ENCODE results near the gene GRAMD1A. TPM values are rescaled to one million over a fixed set of nuclear protein-coding genes. Genes with fewer than 3 reads are reported as not detected.

GRAMD1A gene
- total and polyA plus RNA-seq, 2 of the 8 experiments (the other 6 are each of a cell fraction or from before 2014, with no cell fraction given): 113 to 154 TPM

DNA sequence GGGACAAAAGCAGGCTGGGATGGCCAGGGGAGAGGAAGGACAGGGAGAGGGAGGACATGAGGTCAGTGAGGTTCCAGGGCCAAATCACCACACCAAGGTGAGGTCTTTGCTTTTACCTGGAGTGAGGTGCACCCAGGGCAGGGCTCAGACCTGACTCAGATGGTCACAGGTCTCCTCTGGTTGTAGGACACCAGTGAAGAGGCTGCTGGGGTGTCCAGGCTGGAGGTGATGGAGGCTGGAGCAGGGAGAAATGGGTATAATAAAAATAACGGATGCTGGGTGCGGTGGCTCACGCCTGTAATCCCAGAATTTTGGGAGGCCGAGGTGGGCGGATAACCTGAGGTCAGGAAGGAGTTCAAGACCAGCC lies 6.9 kb downstream of the GRAMD1A start (continued):
- TF ChIP-seq, protein P1, sequence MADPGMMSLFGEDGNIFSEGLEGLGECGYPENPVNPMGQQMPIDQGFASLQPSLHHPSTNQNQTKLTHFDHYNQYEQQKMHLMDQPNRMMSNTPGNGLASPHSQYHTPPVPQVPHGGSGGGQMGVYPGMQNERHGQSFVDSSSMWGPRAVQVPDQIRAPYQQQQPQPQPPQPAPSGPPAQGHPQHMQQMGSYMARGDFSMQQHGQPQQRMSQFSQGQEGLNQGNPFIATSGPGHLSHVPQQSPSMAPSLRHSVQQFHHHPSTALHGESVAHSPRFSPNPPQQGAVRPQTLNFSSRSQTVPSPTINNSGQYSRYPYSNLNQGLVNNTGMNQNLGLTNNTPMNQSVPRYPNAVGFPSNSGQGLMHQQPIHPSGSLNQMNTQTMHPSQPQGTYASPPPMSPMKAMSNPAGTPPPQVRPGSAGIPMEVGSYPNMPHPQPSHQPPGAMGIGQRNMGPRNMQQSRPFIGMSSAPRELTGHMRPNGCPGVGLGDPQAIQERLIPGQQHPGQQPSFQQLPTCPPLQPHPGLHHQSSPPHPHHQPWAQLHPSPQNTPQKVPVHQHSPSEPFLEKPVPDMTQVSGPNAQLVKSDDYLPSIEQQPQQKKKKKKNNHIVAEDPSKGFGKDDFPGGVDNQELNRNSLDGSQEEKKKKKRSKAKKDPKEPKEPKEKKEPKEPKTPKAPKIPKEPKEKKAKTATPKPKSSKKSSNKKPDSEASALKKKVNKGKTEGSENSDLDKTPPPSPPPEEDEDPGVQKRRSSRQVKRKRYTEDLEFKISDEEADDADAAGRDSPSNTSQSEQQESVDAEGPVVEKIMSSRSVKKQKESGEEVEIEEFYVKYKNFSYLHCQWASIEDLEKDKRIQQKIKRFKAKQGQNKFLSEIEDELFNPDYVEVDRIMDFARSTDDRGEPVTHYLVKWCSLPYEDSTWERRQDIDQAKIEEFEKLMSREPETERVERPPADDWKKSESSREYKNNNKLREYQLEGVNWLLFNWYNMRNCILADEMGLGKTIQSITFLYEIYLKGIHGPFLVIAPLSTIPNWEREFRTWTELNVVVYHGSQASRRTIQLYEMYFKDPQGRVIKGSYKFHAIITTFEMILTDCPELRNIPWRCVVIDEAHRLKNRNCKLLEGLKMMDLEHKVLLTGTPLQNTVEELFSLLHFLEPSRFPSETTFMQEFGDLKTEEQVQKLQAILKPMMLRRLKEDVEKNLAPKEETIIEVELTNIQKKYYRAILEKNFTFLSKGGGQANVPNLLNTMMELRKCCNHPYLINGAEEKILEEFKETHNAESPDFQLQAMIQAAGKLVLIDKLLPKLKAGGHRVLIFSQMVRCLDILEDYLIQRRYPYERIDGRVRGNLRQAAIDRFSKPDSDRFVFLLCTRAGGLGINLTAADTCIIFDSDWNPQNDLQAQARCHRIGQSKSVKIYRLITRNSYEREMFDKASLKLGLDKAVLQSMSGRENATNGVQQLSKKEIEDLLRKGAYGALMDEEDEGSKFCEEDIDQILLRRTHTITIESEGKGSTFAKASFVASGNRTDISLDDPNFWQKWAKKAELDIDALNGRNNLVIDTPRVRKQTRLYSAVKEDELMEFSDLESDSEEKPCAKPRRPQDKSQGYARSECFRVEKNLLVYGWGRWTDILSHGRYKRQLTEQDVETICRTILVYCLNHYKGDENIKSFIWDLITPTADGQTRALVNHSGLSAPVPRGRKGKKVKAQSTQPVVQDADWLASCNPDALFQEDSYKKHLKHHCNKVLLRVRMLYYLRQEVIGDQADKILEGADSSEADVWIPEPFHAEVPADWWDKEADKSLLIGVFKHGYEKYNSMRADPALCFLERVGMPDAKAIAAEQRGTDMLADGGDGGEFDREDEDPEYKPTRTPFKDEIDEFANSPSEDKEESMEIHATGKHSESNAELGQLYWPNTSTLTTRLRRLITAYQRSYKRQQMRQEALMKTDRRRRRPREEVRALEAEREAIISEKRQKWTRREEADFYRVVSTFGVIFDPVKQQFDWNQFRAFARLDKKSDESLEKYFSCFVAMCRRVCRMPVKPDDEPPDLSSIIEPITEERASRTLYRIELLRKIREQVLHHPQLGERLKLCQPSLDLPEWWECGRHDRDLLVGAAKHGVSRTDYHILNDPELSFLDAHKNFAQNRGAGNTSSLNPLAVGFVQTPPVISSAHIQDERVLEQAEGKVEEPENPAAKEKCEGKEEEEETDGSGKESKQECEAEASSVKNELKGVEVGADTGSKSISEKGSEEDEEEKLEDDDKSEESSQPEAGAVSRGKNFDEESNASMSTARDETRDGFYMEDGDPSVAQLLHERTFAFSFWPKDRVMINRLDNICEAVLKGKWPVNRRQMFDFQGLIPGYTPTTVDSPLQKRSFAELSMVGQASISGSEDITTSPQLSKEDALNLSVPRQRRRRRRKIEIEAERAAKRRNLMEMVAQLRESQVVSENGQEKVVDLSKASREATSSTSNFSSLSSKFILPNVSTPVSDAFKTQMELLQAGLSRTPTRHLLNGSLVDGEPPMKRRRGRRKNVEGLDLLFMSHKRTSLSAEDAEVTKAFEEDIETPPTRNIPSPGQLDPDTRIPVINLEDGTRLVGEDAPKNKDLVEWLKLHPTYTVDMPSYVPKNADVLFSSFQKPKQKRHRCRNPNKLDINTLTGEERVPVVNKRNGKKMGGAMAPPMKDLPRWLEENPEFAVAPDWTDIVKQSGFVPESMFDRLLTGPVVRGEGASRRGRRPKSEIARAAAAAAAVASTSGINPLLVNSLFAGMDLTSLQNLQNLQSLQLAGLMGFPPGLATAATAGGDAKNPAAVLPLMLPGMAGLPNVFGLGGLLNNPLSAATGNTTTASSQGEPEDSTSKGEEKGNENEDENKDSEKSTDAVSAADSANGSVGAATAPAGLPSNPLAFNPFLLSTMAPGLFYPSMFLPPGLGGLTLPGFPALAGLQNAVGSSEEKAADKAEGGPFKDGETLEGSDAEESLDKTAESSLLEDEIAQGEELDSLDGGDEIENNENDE (IDR thresholded peaks at IDR 0.05; ENCODE audit: insufficient replicate concordance, low read length): no peak
- TF ChIP-seq ZNF274 (IDR thresholded peaks at IDR 0.05; ENCODE audit: borderline replicate concordance, extremely low read depth, low read length) (no peak), SP4 (IDR thresholded peaks at IDR 0.05; ENCODE audit: low read length) (no peak), CHD1 (IDR thresholded peaks at IDR 0.05; ENCODE audit: low read depth, low read length) (no peak), JUND (IDR thresholded peaks at IDR 0.05; ENCODE audit: low read length) (no peak), GABPA (IDR thresholded peaks at IDR 0.05; ENCODE audit: borderline replicate concordance, insufficient read depth, low read length) (no peak), KDM4A (IDR thresholded peaks at IDR 0.05; ENCODE audit: low read depth, low read length, severe bottlenecking) (no peak), SRF (IDR thresholded peaks at IDR 0.05; ENCODE audit: low read depth, low read length) (no peak), KDM5A (IDR thresholded peaks at IDR 0.05; ENCODE audit: low read length) (no peak), CTBP2 (IDR thresholded peaks at IDR 0.05; ENCODE audit: borderline replicate concordance, insufficient read depth, insufficient read length, low read length) (no peak), EP300 (IDR thresholded peaks at IDR 0.05; ENCODE audit: borderline replicate concordance in 1 of 2, low read depth in 2 of 2, low read length in 2 of 2) (no peak), YY1 (IDR thresholded peaks at IDR 0.05; ENCODE audit: low read depth, low read length) (no peak), EGR1 (IDR thresholded peaks at IDR 0.05; ENCODE audit: borderline replicate concordance, low read depth, low read length) (no peak)

Data from H1 (cell line).